Karpas-422 (cell line): ENCODE data around the gene LAMTOR3. TPM values are rescaled to one million over a fixed set of nuclear protein-coding genes. Genes with fewer than 3 reads are reported as not detected.

ENCODE experiments used
- DNase-seq: peaks from one replicate; pipeline ENCODE4 v3.0.0-alpha.2; 2015
- H2AFZ ChIP-seq: fragments of 200-600 bp; sonication (generic); 2 replicates; pipeline ENCODE4 v1.6.1; 2014; ENCODE audit warnings: antibody characterized with exemption, low read length, mixed read lengths
- H3K27ac ChIP-seq: fragments of 200-600 bp; sonication (generic); 2 replicates; pipeline ENCODE4 v1.5.1; 2014; ENCODE audit warnings: mild to moderate bottlenecking, low read length, moderate library complexity
- H3K27me3 ChIP-seq: fragments of 200-600 bp; sonication (generic); 2 replicates; pipeline ENCODE4 v1.6.1; 2014; ENCODE audit warnings: low read length, mixed read lengths
- H3K36me3 ChIP-seq: fragments of 200-600 bp; sonication (generic); 2 replicates; pipeline ENCODE4 v1.6.1; 2014; ENCODE audit warnings: low read length, mixed read lengths; ENCODE audit not compliant: insufficient read depth
- H3K4me1 ChIP-seq: fragments of 200-600 bp; sonication (generic); 2 replicates; pipeline ENCODE4 v1.6.1; 2014; ENCODE audit warnings: mild to moderate bottlenecking, low read length, mixed read lengths
- H3K4me2 ChIP-seq: fragments of 200-600 bp; sonication (generic); 2 replicates; pipeline ENCODE4 v1.6.1; 2014; ENCODE audit warnings: low read length, low read depth, mild to moderate bottlenecking; ENCODE audit not compliant: poor library complexity, severe bottlenecking
- H3K4me3 ChIP-seq: fragments of 200-600 bp; sonication (generic); 2 replicates; pipeline ENCODE4 v1.5.1; 2014; ENCODE audit warnings: mild to moderate bottlenecking, antibody characterized with exemption, low read length, mixed read lengths
- H3K79me2 ChIP-seq: fragments of 200-600 bp; sonication (generic); 2 replicates; pipeline ENCODE4 v1.6.1; 2014; ENCODE audit warnings: mild to moderate bottlenecking, low read length, mixed read lengths
- H3K9ac ChIP-seq: fragments of 200-600 bp; sonication (generic); 2 replicates; pipeline ENCODE4 v1.6.0; 2014; ENCODE audit warnings: low read length
- H3K9me2 ChIP-seq: fragments of 200-600 bp; sonication (generic), shearing (Covaris generic); replicated peaks from 2 replicates; pipeline ENCODE4 v1.6.0; 2014; ENCODE audit warnings: mild to moderate bottlenecking, low read length, moderate library complexity; ENCODE audit not compliant: insufficient read depth
- H3K9me3 ChIP-seq: fragments of 300-700, 200-600 bp; sonication (generic); 2 replicates; pipeline ENCODE4 v1.6.1; 2014; ENCODE audit warnings: low read length, mixed read lengths
- H4K20me1 ChIP-seq: fragments of 200-600 bp; sonication (generic); 2 replicates; pipeline ENCODE4 v1.6.1; 2014; ENCODE audit warnings: mild to moderate bottlenecking, antibody characterized with exemption, low read length, low read depth; ENCODE audit not compliant: insufficient read depth
- total RNA-seq: library from RNA; depleted of rRNA; stranded (reverse); fragments of >200 nt; shearing (Covaris generic); gene quantifications from 2 replicates; pipeline ENCODE4 v1.2.3, GENCODE V29; 2014; ENCODE audit warnings: low replicate concordance

The LAMTOR3 gene
- total RNA-seq, 1 experiment from 2014 or later = 59.9 TPM

- Histone ChIP-seq H3K36me3 (peaks cover 37% of the 10 kb centered on the region; the same call in 1 of the 2 replicates), H3K9ac (no peak overlapping the region)
These were observed 14.8 kb downstream of the LAMTOR3 start for GRCh38 chr4:99879458-99879857.

GRCh38 chr4:99878604-99879003 is 15.6 kb downstream of the LAMTOR3 start:
- Histone ChIP-seq H3K36me3 (peaks cover 29% of the 10 kb centered on the region; the same call in 1 of the 2 replicates), H2AFZ (no peak overlapping the region)
- no peak for DNase-seq

More at GRCh38 chr4:99879458-99879857, 14.8 kb downstream of the LAMTOR3 start:
- no peak overlapping the region for H3K27ac ChIP-seq
- H3K79me2 ChIP-seq = no peaks in the 10 kb centered on the region
- no peak overlapping the region for H2AFZ ChIP-seq
- H3K4me1 ChIP-seq = no peaks in the 10 kb centered on the region
- H3K9me3 ChIP-seq = no peaks in the 10 kb centered on the region
- no peak for DNase-seq
- no peaks in the 10 kb centered on the region for H4K20me1 ChIP-seq
- no peak overlapping the region for H3K4me3 ChIP-seq
- no peaks in the 10 kb centered on the region for H3K27me3 ChIP-seq
- no peaks in the 10 kb centered on the region for H3K9me2 ChIP-seq
- no peak overlapping the region for H3K4me2 ChIP-seq

GRCh38 chr4:99876946-99877345 is 17.3 kb downstream of the LAMTOR3 start:
- Histone ChIP-seq H3K9me3 (no peaks in the 10 kb centered on the region), H3K27ac (no peak overlapping the region), H3K4me1 (no peaks in the 10 kb centered on the region), H3K4me3 (no peak overlapping the region), H4K20me1 (no peaks in the 10 kb centered on the region), H3K9ac (no peak overlapping the region), H3K27me3 (no peaks in the 10 kb centered on the region), H3K9me2 (no peaks in the 10 kb centered on the region), H3K4me2 (no peak overlapping the region), H3K79me2 (no peaks in the 10 kb centered on the region), H3K36me3 (peaks cover 21% of the 10 kb centered on the region; the same call in 1 of the 2 replicates), H2AFZ (no peak overlapping the region)
- no peak for DNase-seq

More at GRCh38 chr4:99878604-99879003, 15.6 kb downstream of the LAMTOR3 start:
- Histone ChIP-seq H4K20me1 (no peaks in the 10 kb centered on the region), H3K9ac (no peak overlapping the region), H3K4me3 (no peak overlapping the region), H3K27ac (no peak overlapping the region), H3K9me2 (no peaks in the 10 kb centered on the region), H3K79me2 (no peaks in the 10 kb centered on the region), H3K4me2 (no peak overlapping the region), H3K27me3 (no peaks in the 10 kb centered on the region), H3K9me3 (no peaks in the 10 kb centered on the region), H3K4me1 (no peaks in the 10 kb centered on the region)

GRCh38 chr4:99875071-99875470 is 19.2 kb downstream of the LAMTOR3 start:
- Histone ChIP-seq H3K4me1 (no peaks in the 10 kb centered on the region), H3K36me3 (0 out of 2 replicates have a peak, but pooled peaks cover 8% of the 10 kb centered on the region), H3K9me2 (no peaks in the 10 kb centered on the region), H3K9ac (no peak overlapping the region), H3K27ac (no peak overlapping the region), H4K20me1 (no peaks in the 10 kb centered on the region), H3K4me2 (no peak overlapping the region), H3K27me3 (no peaks in the 10 kb centered on the region), H3K79me2 (no peaks in the 10 kb centered on the region), H2AFZ (no peak overlapping the region), H3K9me3 (no peaks in the 10 kb centered on the region), H3K4me3 (no peak overlapping the region)
- DNase-seq = no peak

GRCh38 chr4:99872570-99872969 is 21.7 kb downstream of the LAMTOR3 start:
- no peaks in the 10 kb centered on the region for H3K4me1 ChIP-seq
- no peak overlapping the region for H3K27ac ChIP-seq
- H3K4me2 ChIP-seq = no peak overlapping the region
- DNase-seq = no peak
- H3K9ac ChIP-seq = no peak overlapping the region
- H3K27me3 ChIP-seq = no peaks in the 10 kb centered on the region
- peaks cover 14% of the 10 kb centered on the region for H3K36me3 ChIP-seq
- H3K9me3 ChIP-seq = no peaks in the 10 kb centered on the region
- H3K9me2 ChIP-seq = no peaks in the 10 kb centered on the region
- H3K4me3 ChIP-seq = no peak overlapping the region
- H2AFZ ChIP-seq = no peak overlapping the region
- H4K20me1 ChIP-seq = no peaks in the 10 kb centered on the region
- H3K79me2 ChIP-seq = no peaks in the 10 kb centered on the region

- Histone ChIP-seq H4K20me1 (no peaks in the 10 kb centered on the region), H3K4me3 (no peak overlapping the region), H3K4me2 (no peak overlapping the region), H3K27ac (no peak overlapping the region), H3K27me3 (no peaks in the 10 kb centered on the region), H3K79me2 (no peaks in the 10 kb centered on the region), H3K4me1 (no peaks in the 10 kb centered on the region), H3K9me3 (no peaks in the 10 kb centered on the region), H3K9me2 (no peaks in the 10 kb centered on the region), H3K9ac (no peak overlapping the region), H3K36me3 (peaks cover 35% of the 10 kb centered on the region), H2AFZ (no peak overlapping the region)
- no peak for DNase-seq
These were observed 26.1 kb downstream of the LAMTOR3 start for GRCh38 chr4:99868126-99868596.

- no peak for DNase-seq
- no peaks in the 10 kb centered on the region for H3K9me3 ChIP-seq
- H3K9ac ChIP-seq = no peak overlapping the region
- H2AFZ ChIP-seq = no peak overlapping the region
- no peak overlapping the region for H3K4me3 ChIP-seq
- H3K27me3 ChIP-seq = no peaks in the 10 kb centered on the region
- H3K79me2 ChIP-seq = peaks cover 11% of the 10 kb centered on the region; the same call in 1 of the 2 replicates
- H3K4me2 ChIP-seq = no peak overlapping the region
- no peaks in the 10 kb centered on the region for H4K20me1 ChIP-seq
- peaks cover 9% of the 10 kb centered on the region; the same call in 1 of the 2 replicates for H3K4me1 ChIP-seq
- peaks cover 49% of the 10 kb centered on the region for H3K36me3 ChIP-seq
- no peaks in the 10 kb centered on the region for H3K9me2 ChIP-seq
- no peak overlapping the region for H3K27ac ChIP-seq
These were observed 30.4 kb downstream of the LAMTOR3 start for GRCh38 chr4:99863804-99864203.

- H3K36me3 ChIP-seq = peaks cover 37% of the 10 kb centered on the region; the same call in 1 of the 2 replicates
- H3K27me3 ChIP-seq = no peaks in the 10 kb centered on the region
- no peak overlapping the region for H3K27ac ChIP-seq
- H3K4me1 ChIP-seq = peaks cover 9% of the 10 kb centered on the region
- no peak overlapping the region for H3K4me3 ChIP-seq
- H2AFZ ChIP-seq = no peak overlapping the region
- no peaks in the 10 kb centered on the region for H3K9me3 ChIP-seq
- no peaks in the 10 kb centered on the region for H3K9me2 ChIP-seq
- no peak overlapping the region for H3K9ac ChIP-seq
- H3K79me2 ChIP-seq = peaks cover 19% of the 10 kb centered on the region
- H3K4me2 ChIP-seq = no peak overlapping the region
- H4K20me1 ChIP-seq = no peaks in the 10 kb centered on the region
- no peak for DNase-seq
These were observed 32.9 kb downstream of the LAMTOR3 start for GRCh38 chr4:99861120-99861905.
